Germinal center (tissue), 1 donor: ENCODE results near the gene MRPS34.
"Not testable (repeated sequence)": the region's sequence is repeated elsewhere in the genome, so short reads cannot be mapped to it uniquely, and the experiment has no call there.

Experiments
- DNase-seq: peaks from one replicate; pipeline ENCODE4 v3.0.0; 2012; ENCODE audit warnings: mixed read lengths, low spot score

MRPS34 gene

GRCh38 chr16:1749152-1750117 is 23.5 kb downstream of the MRPS34 start:
- DNase-seq = no peak

GRCh38 chr16:1747934-1748333 is 25.0 kb downstream of the MRPS34 start:
- DNase-seq = no peak

- DNase-seq = no peak
These were observed 26.2 kb downstream of the MRPS34 start for GRCh38 chr16:1746693-1747195.

- no peak for DNase-seq
These were observed 26.8 kb downstream of the MRPS34 start for GRCh38 chr16:1745900-1746692.

GRCh38 chr16:1745181-1745899 is 27.6 kb downstream of the MRPS34 start:
- no peak for DNase-seq

GRCh38 chr16:1744338-1744840 is 28.5 kb downstream of the MRPS34 start:
- no peak for DNase-seq

- no peak for DNase-seq
These were observed 29.3 kb downstream of the MRPS34 start for GRCh38 chr16:1743376-1744337.

GRCh38 chr16:1741553-1742165 is 31.3 kb downstream of the MRPS34 start:
- no peak for DNase-seq

- DNase-seq = no peak
These were observed 32.0 kb downstream of the MRPS34 start for GRCh38 chr16:1740781-1741490.

GRCh38 chr16:1740234-1740633 is 32.7 kb downstream of the MRPS34 start:
- no peak for DNase-seq

GRCh38 chr16:1734816-1735215 is 38.1 kb downstream of the MRPS34 start:
- DNase-seq = no peak

GRCh38 chr16:1734123-1734522 is 38.8 kb downstream of the MRPS34 start:
- DNase-seq = no peak

- DNase-seq = not testable (repeated sequence)
These were observed 40.4 kb downstream of the MRPS34 start for GRCh38 chr16:1732551-1732987.

- no peak for DNase-seq
These were observed 40.9 kb downstream of the MRPS34 start for GRCh38 chr16:1732071-1732470.

- no peak for DNase-seq
These were observed 41.3 kb downstream of the MRPS34 start for GRCh38 chr16:1731603-1732002.

- no peak for DNase-seq
These were observed 41.9 kb downstream of the MRPS34 start for GRCh38 chr16:1731073-1731472.

GRCh38 chr16:1729445-1729844 is 43.5 kb downstream of the MRPS34 start:
- DNase-seq = no peak

- DNase-seq = no peak
These were observed 43.9 kb downstream of the MRPS34 start for GRCh38 chr16:1729026-1729425.
